Measurements from ENCODE around the gene LMF1.
"Not testable (repeated sequence)": the region's sequence is repeated elsewhere in the genome, so short reads cannot be mapped to it uniquely, and the experiment has no call there.

LMF1 gene

DNA sequence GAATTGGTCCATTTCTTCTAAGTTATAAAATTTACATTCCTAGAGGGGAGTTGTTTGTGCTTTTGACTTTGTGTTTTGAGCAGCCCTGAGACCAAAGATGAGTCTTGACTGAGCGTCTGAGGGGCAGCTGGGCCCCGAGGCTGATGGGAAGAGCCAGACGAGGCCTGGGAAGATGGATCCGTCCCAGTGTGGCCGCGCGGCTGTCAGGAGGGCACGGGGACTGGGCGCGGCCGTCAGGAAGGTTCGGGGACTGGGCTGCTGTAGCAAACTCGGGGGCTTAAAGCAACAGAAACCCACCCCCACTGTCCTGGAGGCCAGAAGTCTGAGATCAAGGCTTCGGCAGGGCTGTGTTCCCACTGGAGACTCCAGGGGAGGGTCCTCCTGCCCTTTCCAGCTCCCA lies 132.0 kb downstream of the LMF1 start:
- DNase-seq: no peak

DNA sequence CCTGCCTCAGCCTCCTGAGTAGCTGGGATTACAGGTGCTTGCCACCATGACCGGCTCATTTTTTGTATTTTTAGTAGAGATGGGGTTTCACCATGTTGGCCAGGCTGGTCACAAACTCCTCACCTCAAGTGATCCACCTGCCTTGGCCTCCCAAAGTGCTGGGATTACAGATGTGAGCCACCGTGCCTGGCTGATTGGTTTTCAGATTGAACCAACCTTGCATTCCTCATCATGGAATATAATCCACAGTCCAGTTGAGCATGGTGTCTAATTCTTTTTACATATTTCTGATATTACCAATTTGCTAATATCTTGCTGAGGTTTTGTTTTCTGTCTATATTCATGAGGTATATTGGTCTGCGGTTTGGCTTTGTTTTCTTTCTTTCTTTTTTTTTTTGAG lies 134.0 kb downstream of the LMF1 start:
- not testable (repeated sequence) for DNase-seq

DNA sequence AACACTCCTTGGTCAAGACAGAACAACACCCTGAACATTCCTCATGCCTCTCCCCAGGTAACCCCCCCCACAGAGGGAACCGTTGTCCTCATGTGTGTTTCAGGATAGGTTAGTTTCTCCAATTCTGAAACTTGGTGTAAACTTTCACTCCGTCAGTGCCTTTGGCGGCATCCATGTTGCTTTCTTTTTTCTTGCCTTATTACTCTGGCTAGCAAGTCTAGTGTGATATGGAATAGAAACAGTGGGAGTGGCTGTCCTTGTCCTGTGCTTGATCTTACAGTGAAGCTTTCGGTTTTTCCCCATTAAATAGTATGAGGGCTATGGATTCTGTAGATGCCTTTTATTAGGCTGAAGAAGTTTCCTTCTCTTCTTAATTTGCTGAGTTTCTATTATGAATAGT lies 134.6 kb downstream of the LMF1 start:
- no peak for DNase-seq

- DNase-seq: no peak
Measured at GRCh38 chr16:835373-835772, 135.4 kb downstream of the LMF1 start.

- DNase-seq: no peak
Measured at GRCh38 chr16:833411-833810, 137.4 kb downstream of the LMF1 start.

DNA sequence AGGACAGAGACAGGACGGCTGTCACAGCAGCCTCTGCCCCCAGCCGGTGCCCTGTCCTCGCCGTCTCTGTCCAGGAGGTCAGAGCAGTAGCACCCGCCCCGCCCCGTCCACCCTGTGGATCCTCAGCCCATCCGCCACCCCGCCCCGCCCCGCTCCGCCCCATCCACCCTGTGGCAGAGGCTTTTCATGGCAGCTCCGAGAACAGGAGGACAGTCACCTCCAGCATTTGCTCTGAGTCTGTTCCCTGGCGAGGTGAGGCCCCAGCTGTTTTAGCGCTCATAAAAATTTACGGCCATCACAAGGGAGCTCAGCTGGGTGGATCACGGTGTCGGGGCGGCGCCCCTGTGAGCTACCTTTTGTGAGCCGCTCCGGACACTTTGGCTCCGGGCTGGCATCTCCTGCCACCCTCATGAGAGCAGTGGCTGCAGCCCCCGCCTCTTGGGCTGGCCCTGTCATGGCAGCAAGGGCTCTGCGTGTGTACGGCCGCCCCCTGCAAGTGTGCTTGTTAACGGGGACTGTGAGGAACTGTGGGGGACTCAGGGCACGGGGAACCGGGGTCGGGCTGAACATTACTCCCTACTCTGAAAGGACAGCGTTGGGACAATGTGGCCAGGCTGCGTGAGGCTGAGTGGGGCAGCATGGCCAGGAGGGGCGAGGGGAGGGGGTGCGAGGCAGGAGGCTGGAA lies 138.0 kb downstream of the LMF1 start:
- no peak for DNase-seq

DNA sequence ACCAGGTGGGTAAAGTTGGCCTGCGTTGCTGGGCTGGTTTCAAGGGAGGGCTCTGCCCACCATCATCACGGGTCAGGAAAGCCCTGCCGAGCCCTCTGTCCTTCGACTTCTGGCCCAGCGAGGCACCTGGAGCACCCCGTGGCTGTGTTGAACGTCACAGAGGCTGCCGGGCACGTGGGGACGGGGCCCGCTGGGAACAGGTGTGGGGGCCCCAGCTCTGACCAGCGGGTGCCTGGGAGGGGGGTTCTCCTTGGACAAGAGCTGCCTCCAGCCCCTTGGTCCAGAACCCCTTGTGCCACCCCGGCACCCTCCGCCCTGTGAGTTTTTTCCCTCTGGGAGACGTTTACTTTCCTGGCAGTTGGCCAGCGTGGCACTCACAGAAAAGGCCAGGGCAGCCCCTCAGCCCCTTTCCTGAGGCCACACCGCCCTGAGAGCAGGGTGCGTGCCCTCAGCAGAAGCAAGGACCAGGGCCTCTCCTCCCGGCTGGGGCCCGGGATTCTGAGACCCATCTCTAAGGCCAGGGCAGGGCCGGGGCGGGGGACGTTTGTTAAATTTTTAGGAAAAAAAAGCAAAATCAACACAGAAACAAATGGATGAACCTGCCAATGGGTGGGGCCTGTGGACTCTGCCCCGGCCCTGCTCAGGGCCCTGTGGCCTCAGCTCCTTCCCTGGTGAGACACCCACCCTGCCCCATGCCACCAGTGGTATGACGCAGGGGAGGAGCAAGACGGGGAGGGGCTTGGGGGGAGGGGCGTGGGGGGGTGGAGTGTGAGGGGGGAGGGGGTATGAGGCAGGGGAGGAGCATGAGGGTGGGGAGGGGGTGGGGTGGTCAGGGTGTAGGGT lies 139.0 kb downstream of the LMF1 start:
- DNase-seq: no peak

DNA sequence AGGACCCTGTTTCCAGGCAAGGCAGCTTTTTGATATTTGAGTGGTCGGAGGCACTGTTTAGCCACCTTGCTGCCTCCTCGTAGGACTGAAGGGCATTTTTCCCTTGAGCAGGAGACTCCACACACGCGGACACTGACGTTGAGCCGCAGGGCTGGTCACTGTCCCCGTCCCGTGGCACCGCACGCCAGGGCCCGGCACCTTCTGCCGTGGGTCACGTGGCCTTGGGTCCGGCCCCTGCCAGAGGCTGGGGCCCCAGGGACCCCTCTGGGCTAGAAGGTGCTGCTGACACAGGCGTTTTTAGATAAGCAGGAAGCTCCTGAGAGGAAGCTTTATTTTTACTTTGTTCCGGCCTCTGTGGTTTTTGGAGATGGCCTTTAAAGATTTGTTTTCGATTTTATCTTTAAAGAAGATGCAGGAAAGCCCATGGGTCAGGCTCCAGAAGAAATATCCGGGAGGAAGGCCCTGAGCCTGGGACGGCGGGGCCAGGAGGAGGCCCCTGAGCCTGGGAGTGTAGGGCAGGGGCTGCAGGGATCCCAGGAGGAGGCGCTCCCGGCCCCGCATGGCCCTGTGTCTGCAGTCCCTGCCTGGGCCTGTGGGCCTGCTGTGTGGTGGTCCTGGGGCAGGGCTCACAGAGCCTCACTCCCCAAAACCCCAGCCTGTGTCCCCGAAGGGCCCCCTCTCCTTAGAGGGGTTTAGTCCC lies 139.8 kb downstream of the LMF1 start:
- DNase-seq: no peak

DNA sequence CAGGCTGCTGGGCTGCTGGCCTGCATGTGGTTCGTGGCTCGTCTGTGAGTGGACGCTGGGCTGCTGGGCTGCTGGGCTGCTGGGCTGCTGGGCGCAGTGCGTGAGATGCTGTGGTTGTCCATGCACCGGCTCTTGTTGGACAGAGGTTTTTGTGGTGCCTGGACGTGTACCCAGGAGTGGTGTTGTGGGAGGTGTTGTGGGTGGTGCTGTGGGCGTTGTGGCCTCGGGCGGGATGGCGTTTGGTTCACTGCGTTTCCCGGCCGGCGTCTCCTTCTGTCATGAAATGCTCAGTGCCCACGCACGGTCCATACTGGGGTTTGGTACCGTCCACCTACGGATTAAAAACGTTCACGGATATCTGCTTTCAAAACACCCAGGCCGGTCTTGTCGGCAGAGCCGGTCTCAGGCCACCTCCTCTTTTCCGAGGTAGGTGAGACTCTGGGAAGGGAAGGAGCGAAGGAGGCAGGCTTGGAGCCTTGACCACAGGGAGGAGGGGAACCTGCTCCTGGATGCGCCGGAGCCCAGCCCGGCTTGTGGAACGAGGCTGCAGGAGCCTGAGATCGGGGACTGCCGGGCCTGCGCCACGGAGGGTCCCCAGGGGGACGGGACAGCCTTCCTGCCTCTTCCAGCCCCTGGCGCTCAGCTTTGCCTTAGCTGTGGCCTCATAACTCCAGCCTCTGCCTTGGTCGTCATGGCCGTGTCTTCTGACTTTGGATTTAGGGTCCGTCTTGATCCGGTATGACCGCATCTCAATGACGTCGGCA lies 140.5 kb downstream of the LMF1 start:
- DNase-seq: no peak

- no peak for DNase-seq
Measured at GRCh38 chr16:828891-829290, 141.9 kb downstream of the LMF1 start.

- no peak for DNase-seq
Measured at GRCh38 chr16:827513-827912, 143.3 kb downstream of the LMF1 start.

GRCh38 chr16:825341-826061 lies 145.3 kb downstream of the LMF1 start:
- DNase-seq: peak in 37 of 51 donors; percentile 8 to 84 (median 41)

DNA sequence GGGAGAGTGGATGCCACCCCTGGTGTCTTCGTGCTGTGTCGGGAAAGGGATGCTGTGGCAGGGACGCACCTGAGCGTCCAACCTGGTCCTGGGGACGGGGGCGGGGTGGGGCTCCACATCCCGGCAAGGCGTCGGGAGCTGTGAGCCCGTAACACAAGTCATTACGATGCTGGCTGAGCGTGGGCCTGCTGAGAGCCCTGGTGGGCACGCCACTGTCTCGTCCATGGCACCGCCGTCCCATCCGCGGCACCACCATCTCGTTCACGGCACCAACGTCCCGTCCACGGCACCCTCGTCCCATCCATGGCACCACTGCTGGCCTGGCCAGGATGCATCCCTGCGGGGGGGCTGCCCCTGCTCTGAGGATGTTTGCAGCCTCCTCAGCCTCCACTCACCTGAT lies 146.2 kb downstream of the LMF1 start:
- no peak for DNase-seq

GRCh38 chr16:824194-824593 lies 146.6 kb downstream of the LMF1 start:
- no peak for DNase-seq

- no peak for DNase-seq
Measured at GRCh38 chr16:822909-823297, 147.9 kb downstream of the LMF1 start.

GRCh38 chr16:822174-822908 lies 148.4 kb downstream of the LMF1 start:
- no peak for DNase-seq

DNA sequence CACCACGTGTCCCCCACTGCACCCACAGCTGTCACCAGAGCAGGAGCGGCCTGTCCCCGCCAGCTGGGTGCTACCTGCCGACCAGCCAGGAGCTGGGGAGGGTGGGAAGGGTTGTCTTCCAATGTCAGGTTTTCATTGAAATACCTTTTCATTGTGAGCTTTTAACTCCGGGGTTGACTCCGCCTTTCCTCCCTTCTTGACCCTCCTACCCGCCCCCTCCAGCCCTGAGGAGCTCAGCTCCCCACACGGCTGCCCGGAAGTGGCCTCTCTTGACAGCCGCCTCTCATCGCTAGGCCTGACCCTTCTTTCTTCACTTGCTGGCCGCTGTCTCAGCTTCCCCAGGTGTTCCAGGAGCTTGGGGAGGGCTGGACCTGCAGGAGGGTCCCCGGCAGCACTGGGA lies 149.0 kb downstream of the LMF1 start:
- DNase-seq: no peak

GRCh38 chr16:820748-821147 lies 150.0 kb downstream of the LMF1 start:
- no peak for DNase-seq

- not testable (repeated sequence) for DNase-seq
Measured at GRCh38 chr16:820044-820408, 150.8 kb downstream of the LMF1 start.

DNA sequence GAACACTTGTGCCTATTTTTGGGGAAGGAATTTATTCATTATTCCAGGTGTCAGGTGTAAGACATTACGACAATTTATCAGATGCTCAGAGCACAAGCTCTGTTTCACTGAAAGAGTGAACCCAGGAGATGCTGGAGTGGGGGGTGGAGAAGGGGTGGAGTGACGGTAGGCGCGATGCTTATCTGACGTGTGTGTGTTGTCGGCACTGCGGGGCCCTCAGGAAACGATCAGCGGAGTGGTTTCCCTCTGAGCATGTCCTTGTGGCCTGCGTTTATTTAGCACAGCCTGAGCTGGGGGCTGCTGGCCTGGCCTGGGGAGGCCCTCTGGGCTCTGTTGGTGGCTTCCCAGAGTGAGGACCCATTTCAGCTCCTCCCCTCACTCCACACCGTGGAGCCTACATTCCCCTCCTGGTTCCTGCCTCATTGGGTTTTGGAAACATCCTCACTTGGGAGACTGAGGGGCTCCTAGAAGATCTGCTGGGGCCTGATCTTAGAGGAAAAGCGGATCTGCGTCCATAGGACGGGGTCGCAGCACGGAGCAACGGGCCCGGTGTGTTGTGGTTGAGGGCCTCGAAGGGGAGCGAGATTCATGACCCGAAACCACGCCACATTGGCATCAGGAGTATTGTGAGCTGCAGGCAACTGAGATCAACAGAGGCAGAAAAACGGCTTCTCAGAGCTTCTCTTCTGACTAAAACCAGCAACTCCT lies 151.3 kb downstream of the LMF1 start:
- DNase-seq: no peak

Data from hypothalamus (tissue), 51 donors.